ENCODE results near the gene ZCCHC17.

DNA sequence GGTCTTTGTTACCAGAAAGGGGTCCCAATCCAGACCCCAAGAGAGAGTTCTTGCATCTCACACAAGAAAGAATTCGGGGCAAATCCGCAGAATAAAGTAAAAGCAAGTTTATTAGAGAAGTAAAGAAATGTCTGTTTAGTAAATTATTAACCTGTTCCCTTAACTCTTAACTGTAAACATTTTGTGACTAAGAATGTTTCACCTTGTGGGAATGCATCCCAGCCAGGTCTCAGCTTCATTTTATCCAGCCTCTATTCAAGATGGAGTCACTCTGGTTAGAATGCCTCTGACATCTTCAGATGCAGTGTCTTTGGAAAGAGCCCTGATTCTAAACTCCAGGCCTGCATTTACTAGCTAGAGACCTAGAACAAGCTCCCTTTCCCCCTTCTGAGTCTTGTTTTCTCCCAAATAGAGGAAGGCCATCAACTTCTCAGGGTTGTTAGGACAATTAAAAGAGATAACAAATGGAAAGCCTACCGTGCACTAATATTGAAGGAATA is 80.6 kb downstream of the ZCCHC17 start:
- TF ChIP-seq, protein P1, sequence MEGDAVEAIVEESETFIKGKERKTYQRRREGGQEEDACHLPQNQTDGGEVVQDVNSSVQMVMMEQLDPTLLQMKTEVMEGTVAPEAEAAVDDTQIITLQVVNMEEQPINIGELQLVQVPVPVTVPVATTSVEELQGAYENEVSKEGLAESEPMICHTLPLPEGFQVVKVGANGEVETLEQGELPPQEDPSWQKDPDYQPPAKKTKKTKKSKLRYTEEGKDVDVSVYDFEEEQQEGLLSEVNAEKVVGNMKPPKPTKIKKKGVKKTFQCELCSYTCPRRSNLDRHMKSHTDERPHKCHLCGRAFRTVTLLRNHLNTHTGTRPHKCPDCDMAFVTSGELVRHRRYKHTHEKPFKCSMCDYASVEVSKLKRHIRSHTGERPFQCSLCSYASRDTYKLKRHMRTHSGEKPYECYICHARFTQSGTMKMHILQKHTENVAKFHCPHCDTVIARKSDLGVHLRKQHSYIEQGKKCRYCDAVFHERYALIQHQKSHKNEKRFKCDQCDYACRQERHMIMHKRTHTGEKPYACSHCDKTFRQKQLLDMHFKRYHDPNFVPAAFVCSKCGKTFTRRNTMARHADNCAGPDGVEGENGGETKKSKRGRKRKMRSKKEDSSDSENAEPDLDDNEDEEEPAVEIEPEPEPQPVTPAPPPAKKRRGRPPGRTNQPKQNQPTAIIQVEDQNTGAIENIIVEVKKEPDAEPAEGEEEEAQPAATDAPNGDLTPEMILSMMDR (IDR thresholded peaks at IDR 0.05): no peak
- no peak for TF ChIP-seq EP300 (IDR thresholded peaks at IDR 0.05)

All from stomach (tissue), 4 donors.